Activated CD4-positive, CD25-positive, alpha-beta regulatory T cell (primary cell): ENCODE data around the gene PRRG2.
"Not testable (repeated sequence)": the region's sequence is repeated elsewhere in the genome, so short reads cannot be mapped to it uniquely, and the experiment has no call there.

Experiments used
- DNase-seq, 4 experiments: peaks; one replicate each; lab custom pipeline; 2025; lab: John Stamatoyannopoulos, UW

The PRRG2 gene

DNA sequence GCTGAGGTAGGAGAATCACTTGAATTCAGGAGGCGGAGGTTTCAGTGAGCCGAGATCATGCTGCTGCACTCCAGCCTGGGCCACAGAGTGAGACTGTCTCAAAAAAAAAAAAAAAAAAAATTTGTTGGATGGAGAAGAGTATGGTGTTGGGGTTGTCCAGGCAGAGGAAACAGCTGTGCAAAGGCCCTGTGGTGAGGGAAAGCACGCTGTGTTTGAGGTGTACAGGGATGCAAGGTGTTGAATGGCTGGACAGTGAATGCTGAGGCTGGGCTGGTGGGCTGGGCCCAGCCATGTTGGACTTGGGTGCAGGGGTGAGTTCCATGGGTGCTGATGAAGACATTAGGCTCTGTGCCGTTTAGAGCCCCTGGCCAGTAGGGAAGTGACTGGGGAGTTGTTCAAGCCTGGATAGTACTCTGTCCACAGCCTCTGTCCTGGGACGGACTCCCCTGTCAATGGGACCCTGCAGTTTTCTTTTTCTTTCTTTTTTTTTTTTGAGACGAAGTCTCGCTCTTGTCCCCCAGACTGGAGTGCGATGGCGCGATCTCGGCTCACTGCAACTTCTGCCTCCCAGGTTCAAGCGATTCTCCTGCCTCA lies 28.5 kb downstream of the PRRG2 start:
- DNase-seq, result no peak

DNA sequence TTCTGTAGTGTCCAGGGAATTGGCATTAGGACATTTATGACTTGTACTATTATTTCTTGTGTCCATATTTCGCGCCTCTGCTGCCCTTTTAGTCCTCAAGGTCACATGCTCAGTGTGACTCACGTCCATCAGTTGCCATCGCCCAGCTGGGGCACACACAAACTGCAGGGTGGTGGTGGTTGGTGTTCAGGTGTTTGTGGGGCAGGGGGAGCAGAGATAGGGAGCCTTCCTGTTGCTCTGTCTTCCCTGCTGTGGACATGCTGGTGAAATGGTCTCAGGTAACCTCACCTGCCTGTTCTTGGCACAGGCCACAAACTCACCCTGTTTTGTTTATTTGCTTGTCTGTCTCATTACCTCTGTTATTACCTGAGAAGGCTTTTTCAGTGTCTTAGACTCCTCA lies 32.3 kb downstream of the PRRG2 start:
- DNase-seq, result no peak

DNA sequence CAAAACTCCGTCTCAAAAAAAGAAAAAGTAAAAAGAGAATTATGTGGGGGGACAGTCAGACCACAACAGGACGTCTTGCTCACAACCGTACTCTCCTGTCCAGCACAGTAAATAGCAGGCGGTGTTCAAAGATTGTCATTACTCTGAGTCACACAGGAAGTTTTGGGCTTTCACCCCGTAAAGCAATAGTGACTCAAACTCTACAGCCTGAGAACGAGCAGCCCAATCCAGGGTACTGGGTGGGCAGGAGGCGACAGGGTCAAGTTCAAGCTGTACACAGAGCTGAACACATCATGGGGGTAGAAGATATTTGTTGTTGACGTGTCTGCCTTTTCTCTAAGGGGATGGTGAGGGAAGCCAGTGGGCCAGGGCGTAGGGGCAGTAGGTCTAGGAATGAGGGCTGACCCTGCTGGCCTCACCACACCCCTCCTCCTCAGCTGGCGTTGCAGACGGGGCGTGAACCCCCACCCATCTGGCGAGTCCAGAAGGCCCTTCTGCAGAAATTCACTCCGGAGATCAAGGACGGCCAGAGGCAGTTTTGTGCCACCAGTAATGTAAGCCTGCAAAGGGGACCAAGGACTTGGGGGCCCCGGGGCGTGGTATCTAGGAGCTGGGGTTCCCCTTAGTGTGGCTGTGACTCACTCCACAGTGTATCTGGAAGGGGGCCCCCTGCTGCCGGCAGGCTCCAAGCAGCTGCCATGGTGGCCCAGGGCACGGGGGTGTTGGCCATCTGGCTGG lies 33.1 kb downstream of the PRRG2 start:
- DNase-seq, result no peak

DNA sequence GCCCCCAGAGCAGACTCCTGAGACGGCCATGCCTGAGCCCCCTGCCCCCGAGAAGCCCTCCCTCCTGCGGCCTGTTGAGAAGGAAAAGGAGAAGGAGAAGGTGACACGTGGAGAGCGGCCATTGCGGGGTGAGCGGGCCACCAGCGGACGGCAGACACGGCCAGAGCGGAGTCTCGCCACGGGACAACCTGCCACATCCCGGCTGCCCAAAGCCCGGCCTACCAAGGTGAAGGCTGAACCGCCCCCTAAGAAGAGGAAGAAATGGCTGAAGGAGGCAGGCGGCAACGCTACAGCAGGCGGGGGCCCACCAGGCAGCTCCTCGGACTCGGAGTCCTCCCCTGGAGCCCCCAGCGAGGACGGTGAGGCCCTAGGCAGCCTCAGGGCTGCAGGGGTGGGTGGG lies 34.7 kb downstream of the PRRG2 start:
- no peak for DNase-seq

DNA sequence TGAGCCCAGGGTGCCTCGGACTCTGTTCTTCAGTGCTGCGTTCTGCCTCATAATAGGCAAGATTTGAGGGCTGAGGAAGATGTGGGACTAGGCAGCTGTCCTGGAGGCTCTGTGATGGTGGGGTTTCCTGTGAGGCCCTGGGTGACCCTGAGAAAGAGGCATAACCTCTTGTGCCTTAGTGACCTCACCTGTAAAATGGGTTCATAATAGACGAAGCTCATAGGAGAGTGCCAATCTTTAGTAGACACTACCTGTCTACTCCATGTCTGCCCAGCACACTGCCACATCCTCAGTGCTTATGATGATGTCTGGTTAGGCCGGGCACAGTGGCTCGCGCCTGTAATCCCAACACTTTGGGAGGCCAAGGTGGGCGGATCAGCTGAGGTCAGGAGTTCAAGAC lies 35.4 kb downstream of the PRRG2 start:
- DNase-seq, result no peak

DNA sequence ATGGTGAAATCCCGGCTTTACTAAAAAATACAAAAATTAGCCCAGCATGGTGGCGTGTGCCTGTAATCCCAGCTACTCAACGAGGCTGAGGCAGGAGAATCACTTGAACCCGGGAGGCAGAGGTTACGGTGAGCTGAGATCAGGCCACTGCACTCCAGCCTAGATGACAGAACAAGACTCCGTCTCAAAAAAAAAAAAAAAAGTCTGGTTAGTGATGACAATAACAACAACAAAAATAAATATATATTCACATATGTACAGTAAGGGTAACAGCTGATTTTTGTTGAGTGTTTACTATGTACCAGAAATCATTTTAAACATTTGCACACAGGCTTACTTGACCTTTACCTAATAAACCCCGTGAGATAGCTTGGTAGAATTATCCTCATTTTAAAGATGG lies 35.8 kb downstream of the PRRG2 start:
- no peak for DNase-seq

DNA sequence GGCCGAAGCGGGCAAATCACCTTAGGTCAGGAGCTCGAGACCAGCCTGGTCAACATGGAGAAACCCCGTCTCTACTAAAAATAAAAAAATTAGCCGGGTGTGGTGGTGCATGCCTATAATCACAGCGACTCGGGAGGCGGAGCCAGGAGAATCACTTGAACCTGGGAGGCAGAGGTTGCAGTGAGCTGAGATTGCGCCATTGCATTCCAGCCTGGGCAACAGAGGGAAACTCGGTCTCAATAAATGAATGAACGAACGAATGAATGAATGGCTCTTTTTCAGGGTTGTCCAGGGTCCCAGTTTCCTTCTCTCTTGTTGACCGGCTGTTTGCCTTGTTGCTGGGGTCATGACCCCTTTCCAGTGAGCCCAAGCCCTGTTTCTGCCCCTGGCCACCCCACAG lies 36.7 kb downstream of the PRRG2 start:
- DNase-seq, result not testable (repeated sequence)

DNA sequence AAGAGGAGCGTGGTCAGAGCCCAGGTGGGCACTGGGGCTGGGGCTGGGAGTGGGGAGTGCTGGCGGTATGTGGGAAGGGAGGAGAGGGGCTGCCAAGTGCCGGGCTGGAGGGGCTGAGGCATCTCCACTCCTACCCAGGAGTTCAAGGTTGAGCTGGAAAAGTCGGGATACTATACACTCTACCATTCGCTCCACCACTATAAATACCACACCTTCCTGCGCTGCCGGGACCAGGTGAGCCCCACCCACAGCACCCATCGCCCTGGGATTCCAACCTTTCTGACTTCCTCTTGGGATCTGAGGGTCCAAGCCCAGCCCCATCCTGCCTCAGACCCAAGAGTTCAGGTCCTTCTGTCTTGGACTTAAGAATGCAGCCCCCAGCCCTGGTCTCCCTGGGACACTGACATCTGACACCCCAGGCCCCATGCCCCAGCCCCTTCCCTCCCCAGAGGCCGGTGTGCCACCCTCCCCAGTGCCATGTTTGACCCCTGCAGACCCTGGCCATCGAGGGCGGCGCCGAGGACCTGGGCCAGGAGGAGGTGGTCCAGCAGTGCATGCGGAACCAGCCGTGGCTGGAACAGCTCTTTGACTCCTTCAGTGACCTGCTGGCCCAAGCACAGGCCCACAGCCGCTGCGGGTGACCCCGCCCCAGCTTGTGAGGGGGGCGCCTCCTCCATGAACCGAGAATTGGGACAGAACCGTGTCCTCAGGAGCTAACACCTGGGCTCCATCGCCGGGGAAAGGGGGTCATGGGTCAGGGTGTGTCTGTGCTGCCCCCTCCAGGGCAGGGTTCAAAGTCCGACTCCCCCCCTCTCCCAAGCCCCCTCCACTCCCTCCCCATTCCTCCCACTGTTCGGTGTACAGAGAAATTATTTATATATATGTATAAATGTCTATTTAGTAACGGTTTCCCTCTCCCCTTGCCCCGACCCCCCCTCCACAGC lies 44.1 kb downstream of the PRRG2 start:
- DNase-seq, result no peak

DNA sequence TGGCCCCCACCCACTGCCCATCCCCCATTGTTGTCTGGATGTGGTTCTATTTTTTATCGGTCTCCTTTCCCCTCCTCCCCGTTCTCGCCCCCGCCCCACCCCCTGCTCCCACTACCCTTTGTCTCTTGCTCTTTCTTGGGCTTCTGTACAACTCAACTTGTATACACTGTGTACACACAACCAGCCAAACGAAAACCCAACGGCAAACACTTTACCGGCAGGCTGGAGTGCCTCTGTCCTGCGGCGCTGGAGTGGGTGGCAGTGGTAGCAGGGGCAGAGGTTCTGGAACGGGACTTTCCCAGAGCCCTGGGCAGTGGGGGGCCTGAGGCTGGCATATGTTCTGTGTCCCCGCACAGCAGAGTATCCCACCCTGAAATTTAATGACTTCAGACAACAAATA lies 45.1 kb downstream of the PRRG2 start:
- no peak for DNase-seq

DNA sequence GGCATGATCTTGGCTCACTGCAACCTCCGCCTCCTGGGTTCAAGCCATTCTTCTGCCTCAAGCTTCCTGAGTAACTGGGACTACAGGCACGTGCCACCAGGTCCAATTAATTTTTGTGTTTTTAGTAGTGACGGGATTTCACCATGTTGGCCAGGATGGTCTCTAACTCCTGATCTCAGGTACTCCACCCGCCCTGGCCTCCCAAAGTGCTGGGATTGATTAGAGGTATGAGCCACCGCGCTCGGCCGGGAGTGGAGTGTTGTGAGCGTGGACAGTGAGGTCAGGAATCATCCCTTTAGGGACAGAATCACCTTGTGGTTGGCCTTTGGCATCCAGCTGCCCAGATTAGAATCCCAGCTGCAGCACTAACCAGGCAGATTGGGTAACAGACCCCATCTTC lies 48.5 kb downstream of the PRRG2 start:
- no peak for DNase-seq

DNA sequence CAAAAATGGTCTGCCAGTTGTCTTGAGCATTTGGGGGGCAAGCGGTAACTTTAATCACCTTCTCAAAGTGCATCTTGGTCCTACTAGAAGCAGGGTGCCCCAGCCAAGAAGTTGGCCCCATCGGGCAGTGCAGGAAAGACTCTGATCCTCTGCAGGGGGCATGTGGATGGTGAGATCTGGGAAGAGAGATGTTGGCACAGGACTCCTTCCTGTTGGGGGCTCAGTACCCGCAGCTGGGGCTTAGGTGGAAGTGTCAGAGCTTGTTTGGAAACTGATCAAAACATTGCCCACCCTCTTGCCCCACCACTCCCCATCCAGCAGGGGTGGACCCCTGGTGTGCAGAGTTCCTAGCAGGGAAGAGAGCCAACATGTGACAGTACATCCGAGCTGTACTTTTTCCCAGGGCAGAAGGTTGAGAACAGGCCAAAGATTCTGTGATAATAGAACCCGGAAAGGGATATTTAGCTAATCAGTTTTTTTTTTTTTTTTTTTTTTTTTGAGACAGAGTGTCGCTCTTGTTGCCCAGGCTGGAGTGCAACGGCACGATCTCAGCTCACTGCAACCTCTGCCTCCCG lies 50.0 kb downstream of the PRRG2 start:
- no peak for DNase-seq

DNA sequence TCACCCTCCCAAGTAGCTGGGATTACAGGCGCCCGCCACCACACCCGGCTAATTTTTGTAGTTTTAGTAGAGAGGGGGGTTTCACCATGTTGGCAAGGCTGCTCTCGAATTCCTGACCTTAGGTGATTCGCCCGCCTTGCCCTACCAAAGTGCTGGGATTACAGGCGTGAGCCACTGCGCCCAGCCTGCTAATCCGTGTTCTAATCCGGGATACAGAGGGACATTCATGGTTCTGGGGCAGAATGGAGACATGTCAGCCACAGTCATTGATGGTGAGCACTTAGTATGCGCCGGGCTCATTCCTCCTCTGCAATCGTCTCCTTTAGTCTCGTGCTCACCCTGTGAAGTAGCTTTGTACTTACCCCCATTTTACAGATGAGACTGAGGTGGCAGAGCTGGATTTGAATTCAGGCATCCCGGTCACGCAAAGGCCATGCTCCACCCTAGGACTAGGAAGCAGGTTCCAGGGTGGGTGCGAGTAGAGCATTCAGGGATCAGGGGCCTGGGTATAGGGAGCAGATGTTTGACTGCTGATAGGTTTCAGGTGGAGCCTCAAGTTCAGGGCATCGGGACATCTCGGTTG lies 50.6 kb downstream of the PRRG2 start:
- no peak for DNase-seq

DNA sequence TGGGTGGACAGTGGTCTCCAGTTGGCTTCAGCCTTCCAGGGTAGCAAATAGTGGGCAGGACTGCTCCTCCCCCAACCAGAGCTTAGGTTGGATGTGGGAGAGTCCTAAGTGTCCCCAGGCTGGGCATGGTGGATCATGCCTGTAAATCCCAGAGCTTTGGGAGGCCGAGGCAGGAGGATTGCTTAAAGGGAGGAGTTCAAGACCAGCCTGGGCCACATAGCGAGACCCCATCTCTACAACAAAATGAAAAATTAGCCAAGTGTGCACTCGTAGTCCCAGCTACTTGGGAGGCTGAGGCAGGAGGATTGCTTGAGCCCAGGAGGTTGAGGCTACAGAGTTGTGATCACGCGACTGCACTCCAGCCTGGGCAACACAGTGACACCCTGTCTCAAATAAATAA lies 51.5 kb downstream of the PRRG2 start:
- DNase-seq, result no peak

DNA sequence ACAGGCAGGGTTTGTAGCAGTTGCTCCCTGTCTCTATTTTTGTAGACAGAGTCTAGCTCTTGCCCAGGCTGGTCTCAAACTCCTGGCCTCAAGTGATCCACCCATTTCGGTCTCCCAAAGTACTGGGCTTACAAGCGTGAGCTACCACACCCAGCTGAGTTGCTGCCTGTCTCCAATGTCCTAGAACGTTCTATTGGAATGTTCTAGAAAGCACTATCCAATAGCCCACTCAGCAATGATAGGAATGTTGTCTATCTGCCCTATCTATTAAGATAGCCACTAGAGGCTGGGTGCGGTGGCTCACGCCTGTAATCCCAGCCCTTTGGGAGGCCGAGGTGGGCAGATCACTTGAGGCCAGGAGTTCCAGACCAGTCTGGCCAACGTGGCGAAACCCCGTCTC lies 52.2 kb downstream of the PRRG2 start:
- DNase-seq, result not testable (repeated sequence)

DNA sequence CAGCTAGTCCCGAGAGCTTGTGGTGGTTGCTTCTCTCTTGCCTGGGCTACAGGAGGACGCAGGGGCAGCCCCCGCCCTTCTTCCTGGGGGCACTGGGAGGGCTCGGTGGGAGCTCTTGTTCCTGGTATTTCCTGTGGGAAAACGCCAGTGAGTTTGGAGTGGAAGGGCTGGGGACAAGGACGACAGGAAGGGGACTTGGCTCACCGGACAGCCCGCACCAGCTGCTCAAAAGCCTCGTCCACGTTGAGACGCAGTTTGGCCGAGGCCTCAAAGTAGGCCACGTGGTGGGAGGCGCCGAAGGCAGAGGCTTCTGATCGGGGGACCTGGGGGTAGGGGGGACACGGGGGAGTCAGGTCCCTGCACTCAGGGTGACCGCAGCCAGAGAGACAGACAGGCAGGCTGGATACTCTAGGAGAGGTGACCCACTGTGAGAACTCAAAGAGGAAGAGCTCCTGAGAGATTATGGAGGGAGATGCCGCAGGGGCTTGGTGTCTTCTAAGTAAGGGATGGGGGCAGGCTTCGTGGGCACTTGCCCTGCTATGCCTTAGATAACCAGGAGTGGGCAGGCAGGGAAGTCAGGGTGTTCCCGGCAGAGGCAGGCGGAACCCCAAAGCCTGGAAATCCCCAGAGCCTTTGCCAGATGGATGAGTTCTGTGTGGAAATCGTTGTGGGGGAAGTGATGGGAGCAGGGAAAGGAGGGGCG lies 54.6 kb downstream of the PRRG2 start:
- DNase-seq, result no peak

DNA sequence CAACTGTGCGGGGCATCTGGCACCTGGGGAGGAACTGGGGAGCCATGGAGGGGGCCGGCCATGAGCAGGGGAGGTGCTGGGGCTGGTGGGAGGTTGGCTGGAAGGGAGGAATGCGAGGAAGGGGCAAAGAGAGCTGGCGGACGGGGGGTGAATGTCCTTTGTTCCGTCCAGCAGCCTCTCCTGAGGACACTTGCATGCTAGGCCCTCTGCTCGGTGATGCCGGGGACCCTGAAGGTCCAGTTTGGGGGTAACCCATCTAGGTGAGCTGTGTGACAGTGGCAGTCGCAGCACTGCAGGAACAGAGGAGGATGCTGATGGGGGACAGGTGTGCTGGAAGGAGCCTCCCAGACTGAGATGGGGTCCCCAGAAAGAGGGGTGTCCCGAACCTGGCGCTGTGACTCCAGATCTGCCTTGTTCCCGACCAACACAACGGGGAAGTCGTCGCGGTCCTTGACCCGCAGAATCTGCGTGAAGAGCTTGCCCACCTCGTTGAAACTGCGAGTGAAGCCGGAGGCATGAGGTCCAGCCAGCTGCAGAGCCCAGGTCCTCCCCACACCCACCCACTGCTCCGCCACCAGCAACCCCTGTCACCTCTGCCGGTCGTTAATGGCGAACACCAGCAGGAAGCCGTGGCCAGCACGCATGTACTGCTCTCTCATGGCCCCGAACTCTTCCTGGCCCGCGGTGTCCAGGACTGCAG lies 55.3 kb downstream of the PRRG2 start:
- DNase-seq, result no peak

DNA sequence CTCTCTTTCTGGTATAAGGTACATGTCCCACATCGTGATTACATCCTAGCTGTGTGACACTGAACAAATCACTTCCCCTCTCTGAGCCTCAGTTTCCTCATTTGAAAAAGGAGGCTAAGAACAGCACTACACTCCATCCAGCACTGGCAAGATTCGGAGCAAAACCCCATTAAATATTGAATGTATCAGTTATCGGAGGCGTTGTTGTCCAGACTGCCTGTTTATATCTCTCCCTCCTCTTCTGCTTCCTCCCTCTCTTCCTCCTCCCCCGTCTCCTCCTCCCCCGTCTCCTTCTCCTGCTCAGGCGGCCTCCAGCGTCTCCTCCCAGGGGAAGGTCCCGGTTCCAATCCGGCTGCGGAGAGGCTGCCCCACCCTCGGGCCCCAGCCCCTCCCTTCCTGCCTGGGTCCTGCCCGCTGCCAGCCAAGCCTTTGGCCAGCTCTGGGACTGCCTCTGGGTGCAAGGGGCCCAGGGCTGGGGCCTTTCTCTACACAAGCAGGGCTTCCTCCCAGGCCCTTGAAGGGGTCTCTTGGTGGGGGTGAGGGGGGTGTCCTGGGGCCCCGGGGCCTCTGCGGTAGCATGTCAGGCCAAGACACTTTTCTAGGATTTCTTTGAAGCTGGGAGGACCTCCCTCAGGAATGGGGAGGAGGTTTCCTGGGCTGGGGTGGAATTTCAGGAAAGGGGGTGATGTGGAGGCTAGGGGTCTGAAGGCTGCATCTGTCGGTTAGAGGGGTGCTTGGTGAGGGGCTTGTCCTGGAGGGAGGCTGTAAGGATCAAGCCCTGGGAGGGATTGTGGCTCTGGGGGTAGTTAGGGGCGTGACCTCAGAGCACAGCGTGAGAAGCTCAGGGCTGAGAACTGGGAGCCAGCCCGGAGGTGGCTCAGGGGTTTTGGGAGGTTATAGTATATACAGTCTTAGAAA lies 57.0 kb downstream of the PRRG2 start:
- DNase-seq, result no peak

DNA sequence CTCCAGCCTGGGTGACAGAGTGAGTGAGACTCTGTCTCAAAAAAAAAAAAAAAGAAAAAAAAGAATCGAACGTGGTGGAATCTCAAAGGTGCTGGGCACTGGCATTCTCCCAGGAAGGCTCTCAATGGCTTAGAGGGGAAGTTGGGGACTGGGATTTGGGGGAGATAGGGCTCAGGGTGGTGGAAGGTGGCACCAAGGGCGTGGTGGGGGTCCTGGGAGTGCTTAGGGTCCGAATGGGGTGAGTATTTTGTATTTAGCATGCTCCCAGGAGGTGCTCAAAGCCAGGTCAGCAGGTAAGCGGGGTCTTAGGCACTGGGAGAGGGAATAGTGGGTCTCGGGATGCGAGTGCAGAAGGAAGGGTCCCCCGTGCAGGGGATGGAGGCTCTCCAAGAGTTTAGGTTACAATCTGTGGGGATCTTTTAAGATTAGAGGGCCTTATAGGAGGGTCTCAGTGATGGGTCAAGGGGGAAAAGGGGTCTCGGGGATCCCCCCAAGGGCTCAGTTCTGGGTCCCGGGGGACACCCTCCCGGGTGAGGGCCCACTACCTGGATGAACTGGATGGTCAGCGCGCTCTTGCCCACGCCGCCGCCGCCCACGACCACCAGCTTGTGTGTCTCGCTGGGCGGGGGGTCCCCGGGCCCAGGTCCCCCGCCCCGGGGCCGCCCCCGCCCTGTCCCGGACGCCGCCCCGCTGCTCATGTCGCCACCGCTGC lies 58.4 kb downstream of the PRRG2 start:
- no peak for DNase-seq
